Stimulated activated effector memory CD8-positive, alpha-beta T cell treated with anti-CD3 and anti-CD28 coated beads, Interleukin-12 subunit alpha, Interleukin-12 subunit beta, amount 100 ng/mL, for 72 hours (primary cell): ENCODE data around the gene RNPEPL1.

ENCODE experiments used
- ATAC-seq: fragments of 150-1000 bp; cut with Tn5 transposase; 2 replicates; pipeline ENCODE4 v1.10.0; 2021
- DNase-seq, 2 donors: peaks; one replicate each; pipeline ENCODE4 v3.0.0; 2021 to 2022; ENCODE audit warnings: low spot score in 2 of 2
- H3K27ac Mint-ChIP-seq: one replicate; pipeline ENCODE4 v1.8.0; 2022; ENCODE audit warnings: mild to moderate bottlenecking, mixed read lengths
- H3K36me3 Mint-ChIP-seq: one replicate; pipeline ENCODE4 v1.8.0; 2022; ENCODE audit warnings: mild to moderate bottlenecking, mixed read lengths
- H3K4me1 Mint-ChIP-seq: one replicate; pipeline ENCODE4 v1.8.0; 2022; ENCODE audit warnings: mixed read lengths
- H3K4me3 Mint-ChIP-seq: one replicate; pipeline ENCODE4 v1.8.0; 2022; ENCODE audit warnings: mild to moderate bottlenecking, mixed read lengths
- H3K9me3 Mint-ChIP-seq: one replicate; pipeline ENCODE4 v1.8.0; 2022; ENCODE audit warnings: mixed read lengths

The RNPEPL1 gene

DNA sequence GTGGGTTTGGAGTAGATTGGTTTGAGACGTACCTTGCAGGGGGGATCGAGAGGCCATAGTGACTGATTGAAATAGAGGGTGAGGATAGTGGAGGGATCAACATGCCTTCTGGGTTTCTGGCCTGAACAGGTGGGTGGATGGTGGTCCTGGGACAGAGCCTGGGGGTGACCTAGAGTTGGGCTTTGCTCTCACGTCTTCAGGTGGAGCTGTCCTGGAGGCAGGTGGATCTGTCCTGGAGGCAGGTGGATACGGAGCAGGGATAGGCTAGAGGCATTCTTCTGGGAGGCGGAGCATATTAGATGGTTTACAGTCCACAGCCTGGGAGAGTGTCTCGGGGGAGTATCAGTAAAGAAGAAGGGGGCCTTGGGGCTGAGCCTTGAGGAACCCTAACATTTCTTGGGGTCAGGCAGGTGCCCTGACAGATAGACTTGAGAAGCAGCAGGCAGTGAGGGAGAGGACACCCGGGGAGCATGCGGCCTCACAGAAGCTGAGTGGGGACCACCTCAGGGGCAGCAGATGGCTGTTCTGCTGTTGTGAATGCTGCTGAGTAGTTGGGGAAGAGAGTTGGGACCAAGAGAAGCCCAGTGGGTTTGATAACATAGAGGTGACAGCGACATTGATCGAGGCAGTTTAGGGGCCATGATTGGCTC, 19.8 kb downstream of the RNPEPL1 start:
- DNase-seq = no peak
- peak overlapping the region; percentile 96 for H3K4me3 Mint-ChIP-seq
- H3K9me3 Mint-ChIP-seq = no peaks in the 10 kb centered on the region
- H3K4me1 Mint-ChIP-seq = peaks cover 39% of the 10 kb centered on the region
- H3K36me3 Mint-ChIP-seq = peaks cover 43% of the 10 kb centered on the region
- ATAC-seq = no peak
- H3K27ac Mint-ChIP-seq = peak overlapping the region; percentile 84

DNA sequence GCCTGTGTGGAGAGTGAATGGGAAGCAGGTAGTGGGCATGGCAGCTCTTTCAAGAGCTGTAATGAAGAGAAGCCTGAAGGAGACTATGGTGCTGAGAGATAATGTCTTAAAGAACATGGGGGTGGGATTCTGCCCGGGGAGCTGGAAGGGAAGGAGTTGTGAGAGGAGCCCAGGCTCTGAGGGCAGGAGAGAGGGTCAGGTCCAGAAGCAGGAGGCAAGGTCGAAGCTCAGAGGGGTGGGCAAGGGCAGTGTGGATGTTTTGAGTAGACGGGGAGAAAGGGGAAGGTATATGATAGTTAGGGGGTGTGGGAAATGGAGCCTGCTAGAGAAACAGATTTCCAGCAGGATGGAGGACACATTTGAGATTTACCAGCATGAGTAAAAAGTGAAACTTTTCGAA, 20.4 kb downstream of the RNPEPL1 start:
- Mint-ChIP-seq H3K36me3 (peaks cover 43% of the 10 kb centered on the region), H3K9me3 (no peaks in the 10 kb centered on the region), H3K4me3 (peak overlapping the region; percentile 96), H3K4me1 (peaks cover 39% of the 10 kb centered on the region), H3K27ac (peak overlapping the region; percentile 84)
- DNase-seq (no peak), ATAC-seq (no peak)

DNA sequence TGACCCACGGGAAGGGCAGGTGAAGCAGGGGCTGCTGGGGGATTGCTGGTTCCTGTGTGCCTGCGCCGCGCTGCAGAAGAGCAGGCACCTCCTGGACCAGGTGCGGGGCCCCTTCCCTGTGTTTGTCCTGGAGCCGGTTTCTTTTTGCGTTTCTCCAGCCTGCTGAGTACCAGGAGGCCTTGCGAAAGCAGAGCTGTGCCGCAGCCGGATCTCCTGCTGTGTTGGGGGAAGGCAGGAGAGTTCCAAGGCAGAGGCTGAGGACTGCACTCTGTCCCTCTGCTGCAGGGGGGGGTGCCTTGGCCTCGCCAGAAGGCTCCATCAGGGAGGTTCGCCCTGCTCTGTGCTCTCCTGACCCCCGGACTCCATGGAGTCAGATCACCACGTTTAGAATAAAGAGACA, 21.1 kb downstream of the RNPEPL1 start:
- H3K36me3 Mint-ChIP-seq = peaks cover 43% of the 10 kb centered on the region
- peaks cover 37% of the 10 kb centered on the region for H3K4me1 Mint-ChIP-seq
- peak overlapping the region; percentile 84 for H3K27ac Mint-ChIP-seq

DNA sequence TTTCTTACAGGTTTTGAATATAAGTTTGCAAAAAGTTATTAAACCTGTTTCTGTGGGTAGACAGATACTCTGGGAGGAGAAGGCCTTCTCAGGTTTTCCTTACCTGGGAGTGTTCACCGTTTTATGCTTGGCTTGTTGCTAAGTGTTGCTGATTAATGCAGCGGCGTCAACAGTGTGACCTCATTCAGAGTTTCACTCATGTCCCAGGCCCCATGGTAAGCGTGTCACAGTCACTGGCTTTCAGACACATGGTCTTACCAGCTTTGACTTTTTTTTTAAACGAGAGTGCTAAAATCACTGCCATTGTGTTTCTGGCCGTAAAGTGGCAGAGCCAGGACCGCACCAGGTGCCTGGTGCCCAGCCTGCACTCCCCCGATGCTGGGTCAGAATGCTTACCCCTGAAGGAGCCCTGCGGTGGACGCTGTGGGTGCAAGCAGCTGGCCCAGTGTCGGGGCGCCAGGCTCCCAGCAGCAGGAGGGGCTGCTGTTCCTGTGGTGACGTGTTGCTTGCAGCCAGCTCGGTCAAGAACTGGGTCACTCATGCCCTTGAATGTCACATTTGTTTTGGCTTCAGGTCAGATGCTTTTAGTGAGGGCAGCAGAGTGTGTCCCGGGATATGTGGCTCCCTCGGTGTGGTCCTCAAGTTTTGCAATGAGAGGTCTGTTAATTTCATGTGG, 21.7 kb downstream of the RNPEPL1 start:
- H3K27ac Mint-ChIP-seq = peak overlapping the region; percentile 84
- no peaks in the 10 kb centered on the region for H3K9me3 Mint-ChIP-seq
- ATAC-seq (no peak), DNase-seq (no peak)
- H3K4me3 Mint-ChIP-seq = no peak overlapping the region
- peaks cover 31% of the 10 kb centered on the region for H3K4me1 Mint-ChIP-seq
- H3K36me3 Mint-ChIP-seq = peaks cover 43% of the 10 kb centered on the region

More for the DNA sequence above, 21.1 kb downstream of the RNPEPL1 start:
- H3K4me3 Mint-ChIP-seq = no peak overlapping the region
- DNase-seq (no peak), ATAC-seq (no peak)
- no peaks in the 10 kb centered on the region for H3K9me3 Mint-ChIP-seq

DNA sequence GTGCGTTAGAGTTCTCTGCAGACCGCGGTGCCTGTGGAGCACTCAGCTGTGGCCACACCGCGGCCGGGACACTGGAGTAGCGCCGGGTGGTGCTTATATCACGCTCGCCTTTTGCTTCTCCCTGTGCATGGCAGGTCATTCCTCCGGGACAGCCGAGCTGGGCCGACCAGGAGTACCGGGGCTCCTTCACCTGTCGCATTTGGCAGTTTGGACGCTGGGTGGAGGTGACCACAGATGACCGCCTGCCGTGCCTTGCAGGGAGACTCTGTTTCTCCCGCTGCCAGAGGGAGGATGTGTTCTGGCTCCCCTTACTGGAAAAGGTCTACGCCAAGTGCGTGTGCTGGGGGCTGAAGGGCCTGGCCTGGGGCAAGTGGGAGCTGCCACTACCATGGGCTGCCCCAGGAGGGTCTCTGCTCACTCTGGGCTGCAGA, 22.4 kb downstream of the RNPEPL1 start:
- peaks cover 30% of the 10 kb centered on the region for H3K4me1 Mint-ChIP-seq
- H3K27ac Mint-ChIP-seq = no peak overlapping the region
- ATAC-seq (no peak), DNase-seq (no peak)
- H3K36me3 Mint-ChIP-seq = peaks cover 41% of the 10 kb centered on the region
- H3K4me3 Mint-ChIP-seq = no peak overlapping the region
- H3K9me3 Mint-ChIP-seq = no peaks in the 10 kb centered on the region

DNA sequence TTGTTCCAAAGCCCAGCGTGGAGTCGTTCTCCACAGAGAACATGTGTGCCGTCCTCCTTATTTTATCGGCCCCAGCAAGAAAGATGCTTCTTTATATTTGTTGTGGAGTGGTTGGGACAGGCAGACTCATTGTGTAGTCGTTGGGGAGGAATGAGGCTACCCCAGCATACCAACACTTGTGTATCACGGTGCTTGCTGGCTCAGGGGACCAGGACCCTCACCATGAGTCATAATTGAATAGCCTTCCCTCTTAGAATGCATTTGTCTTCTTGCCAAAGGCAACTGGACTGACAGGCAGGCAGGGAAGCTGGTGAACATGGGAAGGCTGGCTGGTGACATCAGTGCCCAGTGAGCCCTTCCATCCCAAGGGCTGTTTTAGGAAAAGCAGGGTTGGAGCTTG, 22.9 kb downstream of the RNPEPL1 start:
- no peak overlapping the region for H3K4me3 Mint-ChIP-seq
- H3K9me3 Mint-ChIP-seq = no peaks in the 10 kb centered on the region
- H3K27ac Mint-ChIP-seq = peak overlapping the region; percentile 85
- DNase-seq = no peak
- H3K4me1 Mint-ChIP-seq = peaks cover 30% of the 10 kb centered on the region
- ATAC-seq = no peak
- peaks cover 37% of the 10 kb centered on the region for H3K36me3 Mint-ChIP-seq

DNA sequence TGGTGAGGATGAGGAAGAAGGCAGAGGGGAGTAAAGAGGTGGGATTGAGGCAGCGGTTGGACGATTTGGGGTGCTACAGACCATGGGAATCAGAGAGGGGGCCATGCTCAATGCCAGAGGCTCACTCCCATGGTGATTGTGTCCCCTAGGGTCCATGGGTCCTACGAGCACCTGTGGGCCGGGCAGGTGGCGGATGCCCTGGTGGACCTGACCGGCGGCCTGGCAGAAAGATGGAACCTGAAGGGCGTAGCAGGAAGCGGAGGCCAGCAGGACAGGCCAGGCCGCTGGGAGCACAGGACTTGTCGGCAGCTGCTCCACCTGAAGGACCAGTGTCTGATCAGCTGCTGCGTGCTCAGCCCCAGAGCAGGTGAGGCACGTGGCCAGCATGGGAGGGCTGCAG, 23.5 kb downstream of the RNPEPL1 start:
- Mint-ChIP-seq H3K4me1 (peaks cover 30% of the 10 kb centered on the region), H3K27ac (peak overlapping the region; percentile 85), H3K9me3 (no peaks in the 10 kb centered on the region), H3K4me3 (no peak overlapping the region), H3K36me3 (peaks cover 37% of the 10 kb centered on the region)
- ATAC-seq (no peak), DNase-seq (no peak)

- H3K9me3 Mint-ChIP-seq = no peaks in the 10 kb centered on the region
- peak overlapping the region; percentile 20 for H3K27ac Mint-ChIP-seq
- ATAC-seq (no peak), DNase-seq (no peak)
- no peak overlapping the region for H3K4me3 Mint-ChIP-seq
- peaks cover 21% of the 10 kb centered on the region for H3K4me1 Mint-ChIP-seq
- H3K36me3 Mint-ChIP-seq = peaks cover 32% of the 10 kb centered on the region
Observed at GRCh38 chr2:240593026-240593702, 24.9 kb downstream of the RNPEPL1 start.

DNA sequence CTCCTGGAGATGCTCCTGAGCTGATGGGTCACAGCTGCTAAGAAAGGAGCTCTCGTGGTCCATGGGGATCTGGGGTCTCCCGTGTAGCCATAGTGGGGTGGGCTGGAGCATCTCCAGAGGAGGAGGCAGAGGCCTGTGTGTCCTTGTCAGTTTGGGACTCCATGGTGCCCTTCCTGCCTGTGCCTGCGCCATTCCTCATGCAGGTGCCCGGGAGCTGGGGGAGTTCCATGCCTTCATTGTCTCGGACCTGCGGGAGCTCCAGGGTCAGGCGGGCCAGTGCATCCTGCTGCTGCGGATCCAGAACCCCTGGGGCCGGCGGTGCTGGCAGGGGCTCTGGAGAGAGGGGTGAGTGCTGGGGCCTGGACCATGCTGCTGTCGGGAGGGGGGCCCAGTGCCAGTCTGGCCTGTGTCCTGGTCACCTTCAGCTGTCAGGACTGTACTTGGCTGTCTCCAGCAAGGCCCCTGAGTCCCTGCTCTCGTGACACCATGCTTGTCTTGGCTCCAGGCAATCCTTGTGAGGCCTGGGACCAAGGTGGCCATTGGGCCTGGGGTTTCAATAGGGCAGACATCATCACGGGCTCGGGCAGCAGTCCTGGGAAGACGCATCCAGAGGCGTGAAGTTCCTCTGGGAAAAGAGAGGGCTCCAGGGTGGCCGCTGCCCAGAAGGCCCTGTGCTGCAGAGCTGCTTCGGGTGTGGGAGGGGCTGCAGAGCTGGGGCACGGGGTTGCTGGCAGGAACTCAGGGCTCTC, 25.6 kb downstream of the RNPEPL1 start:
- Mint-ChIP-seq H3K4me3 (no peak overlapping the region), H3K27ac (peak overlapping the region; percentile 75), H3K4me1 (peaks cover 14% of the 10 kb centered on the region), H3K36me3 (peaks cover 26% of the 10 kb centered on the region), H3K9me3 (no peaks in the 10 kb centered on the region)
- ATAC-seq (no peak), DNase-seq (no peak)

DNA sequence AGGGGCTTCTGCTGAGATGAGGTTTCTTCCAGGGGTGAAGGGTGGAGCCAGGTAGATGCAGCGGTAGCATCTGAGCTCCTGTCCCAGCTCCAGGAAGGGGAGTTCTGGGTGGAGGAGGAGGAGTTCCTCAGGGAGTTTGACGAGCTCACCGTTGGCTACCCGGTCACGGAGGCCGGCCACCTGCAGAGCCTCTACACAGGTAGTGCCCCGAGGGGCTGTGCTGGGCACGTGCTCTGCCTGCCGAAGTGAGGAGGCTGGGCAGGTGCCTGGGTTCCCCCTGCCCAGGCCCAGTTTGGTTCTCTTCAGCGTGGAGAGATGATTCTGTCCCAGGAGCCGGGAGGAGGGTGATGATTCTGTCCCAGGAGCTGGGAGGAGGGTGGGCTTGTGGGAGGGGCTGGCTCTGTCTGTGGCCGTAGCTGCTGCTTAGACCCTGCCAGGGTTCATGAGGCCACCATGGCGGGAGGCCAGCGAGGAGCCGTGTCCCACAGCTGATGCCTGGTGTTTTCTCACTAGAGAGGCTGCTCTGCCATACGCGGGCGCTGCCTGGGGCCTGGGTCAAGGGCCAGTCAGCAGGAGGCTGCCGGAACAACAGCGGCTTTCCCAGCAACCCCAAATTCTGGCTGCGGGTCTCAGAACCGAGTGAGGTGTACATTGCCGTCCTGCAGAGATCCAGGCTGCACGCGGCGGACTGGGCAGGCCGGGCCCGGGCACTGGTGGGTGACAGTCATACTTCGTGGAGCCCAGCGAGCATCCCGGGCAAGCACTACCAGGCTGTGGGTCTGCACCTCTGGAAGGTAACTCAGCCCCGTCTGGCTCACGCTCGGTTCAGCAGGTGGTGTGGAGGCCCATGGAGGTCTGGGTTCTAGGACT, 26.5 kb downstream of the RNPEPL1 start:
- no peak for DNase-seq
- no peaks in the 10 kb centered on the region for H3K9me3 Mint-ChIP-seq
- H3K36me3 Mint-ChIP-seq = peaks cover 22% of the 10 kb centered on the region
- peak overlapping the region; percentile 75 for H3K27ac Mint-ChIP-seq
- H3K4me3 Mint-ChIP-seq = no peak overlapping the region
- peaks cover 6% of the 10 kb centered on the region for H3K4me1 Mint-ChIP-seq
- no peak for ATAC-seq

DNA sequence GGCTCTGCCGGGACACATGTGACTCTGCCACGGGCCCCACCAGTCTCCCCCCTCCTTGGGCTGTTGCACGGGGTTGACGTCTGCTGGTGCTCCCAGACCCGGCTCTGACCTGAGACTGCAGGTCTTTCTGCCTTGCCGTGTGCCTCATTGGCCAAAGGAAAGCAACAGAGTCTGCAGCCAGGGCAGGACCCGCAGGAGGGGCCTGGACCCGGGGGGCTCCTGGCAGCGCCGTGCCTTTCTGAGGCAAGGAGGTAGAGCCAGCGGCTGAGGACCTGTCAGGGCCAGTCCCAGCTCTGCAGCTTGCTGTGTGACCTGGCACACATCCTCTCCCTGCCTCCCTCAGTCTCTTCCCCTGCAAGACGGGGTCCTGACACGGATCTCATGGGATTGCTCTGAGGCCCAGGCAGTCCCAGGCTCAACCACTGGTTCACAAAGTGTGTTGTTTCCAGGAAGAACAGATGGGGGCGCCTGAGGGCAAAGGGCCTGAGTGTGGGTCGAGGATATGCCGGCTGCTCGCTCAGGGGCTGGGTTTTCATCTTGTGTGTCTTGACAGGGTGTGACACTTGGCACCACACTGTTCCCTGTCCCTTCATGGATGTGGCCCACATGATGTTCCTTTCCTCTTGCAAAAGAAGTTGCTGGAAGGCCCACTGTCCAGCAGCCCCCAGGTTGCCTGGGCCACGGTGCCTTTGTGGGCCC, 27.2 kb downstream of the RNPEPL1 start:
- H3K36me3 Mint-ChIP-seq = peaks cover 17% of the 10 kb centered on the region
- H3K9me3 Mint-ChIP-seq = no peaks in the 10 kb centered on the region
- ATAC-seq (peak; percentile 58), DNase-seq (no peak)
- no peak overlapping the region for H3K4me3 Mint-ChIP-seq
- H3K4me1 Mint-ChIP-seq = peaks cover 6% of the 10 kb centered on the region
- peak overlapping the region; percentile 14 for H3K27ac Mint-ChIP-seq

DNA sequence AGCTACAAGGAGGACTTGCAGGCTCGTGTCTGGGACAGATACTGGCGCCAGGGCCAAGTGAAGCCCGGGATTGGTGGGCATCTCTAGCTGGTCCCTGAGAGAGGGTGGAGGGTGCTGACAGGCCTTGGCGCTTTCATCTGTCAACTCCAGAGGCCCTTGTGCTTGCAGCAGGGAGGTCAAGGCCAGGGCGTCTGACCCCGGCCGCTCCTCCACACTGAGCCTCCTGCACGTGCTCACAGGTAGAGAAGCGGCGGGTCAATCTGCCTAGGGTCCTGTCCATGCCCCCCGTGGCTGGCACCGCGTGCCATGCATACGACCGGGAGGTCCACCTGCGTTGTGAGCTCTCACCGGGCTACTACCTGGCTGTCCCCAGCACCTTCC, 27.8 kb downstream of the RNPEPL1 start:
- Mint-ChIP-seq H3K36me3 (peaks cover 17% of the 10 kb centered on the region), H3K4me1 (peaks cover 6% of the 10 kb centered on the region), H3K27ac (peak overlapping the region; percentile 14), H3K9me3 (no peaks in the 10 kb centered on the region), H3K4me3 (no peak overlapping the region)
- ATAC-seq (no peak), DNase-seq (no peak)

- no peak for ATAC-seq
- H3K36me3 Mint-ChIP-seq = peaks cover 20% of the 10 kb centered on the region
Observed at GRCh38 chr2:240596491-240596931, 28.2 kb downstream of the RNPEPL1 start.

GRCh38 chr2:240597054-240597418, 28.8 kb downstream of the RNPEPL1 start:
- H3K27ac Mint-ChIP-seq = no peak overlapping the region
- H3K36me3 Mint-ChIP-seq = peaks cover 21% of the 10 kb centered on the region
- DNase-seq (no peak), ATAC-seq (no peak)
- no peaks in the 10 kb centered on the region for H3K4me1 Mint-ChIP-seq
- H3K9me3 Mint-ChIP-seq = no peaks in the 10 kb centered on the region
- H3K4me3 Mint-ChIP-seq = no peak overlapping the region

More at GRCh38 chr2:240596491-240596931, 28.2 kb downstream of the RNPEPL1 start:
- Mint-ChIP-seq H3K4me3 (no peak overlapping the region), H3K27ac (no peak overlapping the region), H3K9me3 (no peaks in the 10 kb centered on the region), H3K4me1 (peaks cover 3% of the 10 kb centered on the region)
- no peak for DNase-seq
